ENCODE data around the gene CYSLTR1.

- TF ChIP-seq CTCF (IDR thresholded peaks at IDR 0.05; ENCODE audit: poor library complexity) (no peak), EZH2 (IDR thresholded peaks at IDR 0.05; ENCODE audit: borderline replicate concordance) (no peak), EZH2phosphoT487 (IDR thresholded peaks at IDR 0.05; ENCODE audit: low read depth, severe bottlenecking, unreplicated experiment) (no peak)
These were observed 11.7 kb downstream of the CYSLTR1 start for GRCh38 chrX:78315745-78316144.

All from hepatocyte (in vitro differentiated cells).